Thoracic aorta (tissue), 2 donors: ENCODE measurements around the gene ROBO1. TPM values are rescaled to one million over a fixed set of nuclear protein-coding genes. Genes with fewer than 3 reads are reported as not detected.

ENCODE experiments used
- ATAC-seq: fragments of 150-250 bp; one replicate; pipeline ENCODE4 v1.8.0; 2017; ENCODE audit warnings: low read depth; ENCODE audit not compliant: insufficient number of reproducible peaks, low FRiP score
- DNase-seq: peaks from one replicate; pipeline ENCODE4 v3.0.0-alpha.2; 2020; ENCODE audit warnings: low spot score
- H3K27ac ChIP-seq, 2 donors: fragments of 200-600 bp; sonication (generic); 1 replicate in 1 of 2; 2 replicates in 1 of 2; pipeline ENCODE4 v1.5.1; 2016; ENCODE audit warnings: mild to moderate bottlenecking in 2 of 2, moderate library complexity in 2 of 2
- H3K27me3 ChIP-seq: fragments of 200-600 bp; sonication (generic); replicated peaks from 2 replicates; pipeline ENCODE4 v1.6.0; 2016; ENCODE audit warnings: mild to moderate bottlenecking; ENCODE audit not compliant: insufficient read depth
- H3K36me3 ChIP-seq: fragments of 200-600 bp; sonication (generic); one replicate; pipeline ENCODE4 v1.5.1; 2016
- H3K4me1 ChIP-seq, 2 donors: fragments of 200-600 bp; sonication (generic); 1 replicate in 1 of 2; 2 replicates in 1 of 2; pipeline versions ENCODE4 v1.5.1 to v1.6.0; 2016; ENCODE audit warnings: low read depth in 2 of 2, mild to moderate bottlenecking in 1 of 2; ENCODE audit not compliant: control insufficient read depth in 1 of 2
- H3K4me3 ChIP-seq: fragments of 200-600 bp; sonication (generic); 2 replicates; pipeline ENCODE4 v1.5.1; 2016; ENCODE audit warnings: mild to moderate bottlenecking
- H3K9me3 ChIP-seq: fragments of 200-600 bp; sonication (generic); 2 replicates; pipeline ENCODE4 v1.5.1; 2016
- total RNA-seq, 2 donors: library from RNA; depleted of rRNA; stranded (reverse); fragments of >200 nt; gene quantifications; one replicate each; pipeline versions ENCODE4 v1.1.0 to v1.2.3, GENCODE V29; 2016
- TF ChIP-seq, protein P1 (sequence below): fragments of 200-600 bp; sonication (generic); IDR thresholded peaks from one replicate; pipeline ENCODE4 v1.5.1; 2019; ENCODE audit warnings: antibody characterized with exemption

The ROBO1 gene
- total RNA-seq, 2 donors from 2014 or later = 13.3 to 24.4 TPM

DNA sequence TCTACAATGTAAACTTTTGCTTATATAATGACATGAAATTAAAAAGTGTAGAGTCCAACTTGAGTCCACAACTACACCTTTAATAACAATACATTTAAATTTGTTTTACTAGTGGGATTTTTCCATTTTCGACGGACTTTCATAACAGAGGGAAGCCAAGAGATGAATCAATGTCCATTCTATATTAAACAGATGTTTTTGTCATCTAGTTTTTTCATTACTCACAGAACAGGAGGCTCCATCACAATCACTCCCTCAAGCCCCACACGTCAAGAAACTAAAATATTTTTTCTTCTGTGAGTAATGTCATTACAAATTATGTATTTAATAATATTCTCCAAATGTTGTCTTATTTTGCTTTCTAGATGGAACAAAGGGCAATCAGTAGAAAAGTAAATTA is 932.9 kb downstream of the ROBO1 start:
- H3K27me3 ChIP-seq = no peaks in the 10 kb centered on the region
- DNase-seq (no peak), ATAC-seq (no peak)
- H3K9me3 ChIP-seq = no peaks in the 10 kb centered on the region
- no peak overlapping the region for H3K27ac ChIP-seq
- no peak overlapping the region for H3K4me3 ChIP-seq
- TF ChIP-seq, protein P1, sequence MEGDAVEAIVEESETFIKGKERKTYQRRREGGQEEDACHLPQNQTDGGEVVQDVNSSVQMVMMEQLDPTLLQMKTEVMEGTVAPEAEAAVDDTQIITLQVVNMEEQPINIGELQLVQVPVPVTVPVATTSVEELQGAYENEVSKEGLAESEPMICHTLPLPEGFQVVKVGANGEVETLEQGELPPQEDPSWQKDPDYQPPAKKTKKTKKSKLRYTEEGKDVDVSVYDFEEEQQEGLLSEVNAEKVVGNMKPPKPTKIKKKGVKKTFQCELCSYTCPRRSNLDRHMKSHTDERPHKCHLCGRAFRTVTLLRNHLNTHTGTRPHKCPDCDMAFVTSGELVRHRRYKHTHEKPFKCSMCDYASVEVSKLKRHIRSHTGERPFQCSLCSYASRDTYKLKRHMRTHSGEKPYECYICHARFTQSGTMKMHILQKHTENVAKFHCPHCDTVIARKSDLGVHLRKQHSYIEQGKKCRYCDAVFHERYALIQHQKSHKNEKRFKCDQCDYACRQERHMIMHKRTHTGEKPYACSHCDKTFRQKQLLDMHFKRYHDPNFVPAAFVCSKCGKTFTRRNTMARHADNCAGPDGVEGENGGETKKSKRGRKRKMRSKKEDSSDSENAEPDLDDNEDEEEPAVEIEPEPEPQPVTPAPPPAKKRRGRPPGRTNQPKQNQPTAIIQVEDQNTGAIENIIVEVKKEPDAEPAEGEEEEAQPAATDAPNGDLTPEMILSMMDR = no peak
- no peaks in the 10 kb centered on the region for H3K36me3 ChIP-seq
- H3K4me1 ChIP-seq = no peaks in the 10 kb centered on the region

DNA sequence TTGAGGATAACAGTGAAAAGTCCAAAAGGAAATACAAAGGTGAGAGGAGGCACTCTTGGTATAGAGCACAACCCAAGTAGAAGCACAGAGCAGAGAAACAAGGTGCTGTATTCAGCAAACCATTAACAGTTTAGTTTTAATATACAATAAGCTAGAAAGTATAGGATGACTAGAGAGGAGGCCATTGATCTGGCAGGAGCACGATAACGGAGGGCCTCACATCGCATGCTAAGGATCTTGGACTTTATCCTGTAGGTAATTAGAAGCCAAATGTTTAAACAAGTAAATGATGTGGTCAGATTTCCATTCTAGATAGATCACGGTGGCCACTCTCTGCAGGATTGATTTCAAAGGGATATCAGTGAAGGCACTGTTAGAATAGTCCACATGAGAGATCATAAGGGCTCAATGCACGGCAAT is 935.0 kb downstream of the ROBO1 start:
- DNase-seq = no peak
- TF ChIP-seq, protein P1 = no peak
- H3K36me3 ChIP-seq = no peaks in the 10 kb centered on the region
- no peaks in the 10 kb centered on the region for H3K9me3 ChIP-seq
- H3K27ac ChIP-seq = no peak overlapping the region
- no peaks in the 10 kb centered on the region for H3K4me1 ChIP-seq
- no peak overlapping the region for H3K4me3 ChIP-seq
- no peaks in the 10 kb centered on the region for H3K27me3 ChIP-seq
- no peak for ATAC-seq

DNA sequence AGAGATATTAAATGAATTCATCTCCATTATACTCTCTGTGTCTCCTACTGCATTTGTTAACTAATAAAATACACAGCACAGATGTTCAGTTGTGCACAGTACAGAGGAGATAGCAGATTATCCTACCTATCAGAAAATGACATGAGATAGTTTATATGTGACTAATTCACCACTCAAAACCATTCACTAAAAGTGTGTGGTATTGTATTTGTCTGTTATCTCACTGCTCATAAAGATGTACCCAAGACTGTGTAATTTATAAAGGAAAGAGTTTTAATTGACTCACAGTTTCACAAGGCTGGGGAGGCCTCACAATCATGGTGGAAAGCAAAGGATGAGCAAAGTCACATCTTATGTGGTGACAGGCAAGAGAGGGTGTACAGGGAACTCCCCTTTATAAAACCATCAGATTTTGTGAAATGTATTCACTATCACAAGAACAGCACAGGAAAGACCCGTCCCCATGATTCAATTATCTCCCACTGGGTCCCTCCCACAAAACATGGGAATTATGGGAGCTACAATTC is 936.3 kb downstream of the ROBO1 start:
- TF ChIP-seq, protein P1 = no peak
- H3K4me3 ChIP-seq = no peak overlapping the region
- no peaks in the 10 kb centered on the region for H3K9me3 ChIP-seq
- no peaks in the 10 kb centered on the region for H3K36me3 ChIP-seq
- H3K27ac ChIP-seq = no peak overlapping the region
- DNase-seq (no peak), ATAC-seq (no peak)
- H3K27me3 ChIP-seq = no peaks in the 10 kb centered on the region
- H3K4me1 ChIP-seq = no peaks in the 10 kb centered on the region

DNA sequence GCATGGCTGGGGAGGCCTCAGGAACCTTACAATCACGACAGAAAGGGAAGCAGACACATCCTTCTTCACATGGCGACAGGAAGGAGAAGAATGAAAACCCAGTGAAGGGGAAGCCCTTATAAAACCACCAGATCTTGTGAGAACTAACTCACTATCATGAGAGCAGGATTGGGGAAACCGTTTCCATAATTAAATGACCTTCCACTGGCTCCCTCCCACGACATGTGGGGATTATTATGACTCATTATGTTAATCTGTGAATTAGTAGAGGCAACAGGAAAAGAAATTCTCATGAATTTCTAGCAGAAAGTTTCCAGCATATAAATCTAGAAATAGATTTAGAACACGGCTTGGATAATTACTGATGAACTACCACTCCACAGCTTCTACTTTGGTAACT is 937.3 kb downstream of the ROBO1 start:
- no peak for DNase-seq

DNA sequence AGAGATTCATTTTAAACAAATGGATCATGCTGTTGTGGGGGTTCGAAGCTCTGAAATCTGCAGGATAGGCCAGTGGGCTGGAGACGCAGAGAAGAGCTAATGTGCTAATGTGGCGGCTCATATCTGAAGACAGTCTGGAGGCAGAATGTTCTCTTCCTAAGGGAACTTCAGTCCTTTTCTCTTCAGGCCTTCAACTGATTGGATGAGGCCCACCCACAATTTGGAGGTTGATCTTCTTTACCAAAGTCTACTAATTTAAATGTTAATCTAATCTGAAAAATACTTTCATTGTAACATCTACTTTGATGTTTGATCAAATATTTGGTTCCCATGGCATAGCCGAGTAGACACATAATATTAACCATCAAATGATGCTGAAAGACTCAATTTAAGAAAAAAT is 940.2 kb downstream of the ROBO1 start:
- Histone ChIP-seq H3K4me3 (no peak overlapping the region), H3K9me3 (no peaks in the 10 kb centered on the region), H3K27me3 (no peaks in the 10 kb centered on the region), H3K27ac (no peak overlapping the region), H3K4me1 (peaks cover 0 to 13% of the 10 kb centered on the region in 2 donors), H3K36me3 (no peaks in the 10 kb centered on the region)
- DNase-seq = no peak
- TF ChIP-seq, protein P1 = no peak
- no peak for ATAC-seq

More for the DNA sequence above, 937.3 kb downstream of the ROBO1 start:
- H3K27ac ChIP-seq = no peak overlapping the region
- H3K27me3 ChIP-seq = no peaks in the 10 kb centered on the region
- no peak overlapping the region for H3K4me3 ChIP-seq
- no peaks in the 10 kb centered on the region for H3K4me1 ChIP-seq
- TF ChIP-seq, protein P1 = no peak
- H3K9me3 ChIP-seq = no peaks in the 10 kb centered on the region
- ATAC-seq = no peak
- no peaks in the 10 kb centered on the region for H3K36me3 ChIP-seq
